DND-41 (cell line): ENCODE measurements around the gene S100Z.

Experiments
- ATAC-seq: fragments of 200-7000 bp; cut with Tn5 transposase; 3 replicates; pipeline ENCODE4 v1.9.1; 2021; ENCODE audit warnings: low read depth; ENCODE audit not compliant: insufficient read depth
- DNase-seq: peaks from one replicate; pipeline ENCODE4 v3.0.0-alpha.2; 2020
- H2AFZ ChIP-seq: 2 replicates; pipeline ENCODE4 v1.6.0; 2012; ENCODE audit warnings: low read depth, low read length
- H3K27ac ChIP-seq: 2 replicates; pipeline ENCODE4 v1.5.1; 2012; ENCODE audit warnings: low read length, inconsistent platforms
- H3K27me3 ChIP-seq: fragments of 200-600 bp; sonication (generic); 2 replicates; pipeline ENCODE4 v1.6.0; 2012; ENCODE audit warnings: low read length, mild to moderate bottlenecking, inconsistent platforms; ENCODE audit not compliant: insufficient read depth, poor library complexity
- H3K36me3 ChIP-seq: 2 replicates; pipeline ENCODE4 v1.5.1; 2012; ENCODE audit warnings: low read length, inconsistent platforms; ENCODE audit not compliant: insufficient read depth
- H3K4me1 ChIP-seq: 2 replicates; pipeline ENCODE4 v1.5.1; 2012; ENCODE audit warnings: mild to moderate bottlenecking, low read length; ENCODE audit not compliant: insufficient read depth
- H3K4me2 ChIP-seq: 2 replicates; pipeline ENCODE4 v1.6.0; 2012; ENCODE audit warnings: mild to moderate bottlenecking, moderate library complexity, low read length, inconsistent platforms; ENCODE audit not compliant: insufficient read depth
- H3K4me3 ChIP-seq, 2 experiments: fragments of 200-600 bp in 1 of 2; shearing (Covaris generic) in 1 of 2; 2 replicates each; pipeline ENCODE4 v1.5.1; 2012 to 2016; ENCODE audit warnings: inconsistent platforms in 2 of 2, low read length in 2 of 2, mild to moderate bottlenecking in 2 of 2, low read depth in 1 of 2, moderate library complexity in 1 of 2
- H3K79me2 ChIP-seq: 2 replicates; pipeline ENCODE4 v1.6.0; 2012; ENCODE audit warnings: low read length, inconsistent platforms; ENCODE audit not compliant: insufficient read depth
- H3K9ac ChIP-seq: 2 replicates; pipeline ENCODE4 v1.6.0; 2012; ENCODE audit warnings: low read depth, mild to moderate bottlenecking, inconsistent platforms, low read length, moderate library complexity
- H3K9me3 ChIP-seq: 2 replicates; pipeline ENCODE4 v1.5.1; 2012; ENCODE audit warnings: low read length, moderate library complexity, mild to moderate bottlenecking, inconsistent platforms; ENCODE audit not compliant: insufficient read depth, severe bottlenecking
- H4K20me1 ChIP-seq: 2 replicates; pipeline ENCODE4 v1.6.0; 2012; ENCODE audit warnings: low read length; ENCODE audit not compliant: insufficient read depth
- EZH2 ChIP-seq: IDR thresholded peaks from 3 replicates; pipeline ENCODE4 v1.6.1; 2012; ENCODE audit warnings: borderline replicate concordance, low read depth, mild to moderate bottlenecking, moderate library complexity, low read length, inconsistent platforms; ENCODE audit not compliant: severe bottlenecking
- TF ChIP-seq, protein P1 (sequence below): IDR thresholded peaks from 2 replicates; pipeline ENCODE4 v1.5.1; 2012; ENCODE audit warnings: borderline replicate concordance, low read length, moderate library complexity, mild to moderate bottlenecking; ENCODE audit not compliant: poor library complexity, severe bottlenecking; ENCODE audit errors: extremely low read depth

S100Z gene

DNA sequence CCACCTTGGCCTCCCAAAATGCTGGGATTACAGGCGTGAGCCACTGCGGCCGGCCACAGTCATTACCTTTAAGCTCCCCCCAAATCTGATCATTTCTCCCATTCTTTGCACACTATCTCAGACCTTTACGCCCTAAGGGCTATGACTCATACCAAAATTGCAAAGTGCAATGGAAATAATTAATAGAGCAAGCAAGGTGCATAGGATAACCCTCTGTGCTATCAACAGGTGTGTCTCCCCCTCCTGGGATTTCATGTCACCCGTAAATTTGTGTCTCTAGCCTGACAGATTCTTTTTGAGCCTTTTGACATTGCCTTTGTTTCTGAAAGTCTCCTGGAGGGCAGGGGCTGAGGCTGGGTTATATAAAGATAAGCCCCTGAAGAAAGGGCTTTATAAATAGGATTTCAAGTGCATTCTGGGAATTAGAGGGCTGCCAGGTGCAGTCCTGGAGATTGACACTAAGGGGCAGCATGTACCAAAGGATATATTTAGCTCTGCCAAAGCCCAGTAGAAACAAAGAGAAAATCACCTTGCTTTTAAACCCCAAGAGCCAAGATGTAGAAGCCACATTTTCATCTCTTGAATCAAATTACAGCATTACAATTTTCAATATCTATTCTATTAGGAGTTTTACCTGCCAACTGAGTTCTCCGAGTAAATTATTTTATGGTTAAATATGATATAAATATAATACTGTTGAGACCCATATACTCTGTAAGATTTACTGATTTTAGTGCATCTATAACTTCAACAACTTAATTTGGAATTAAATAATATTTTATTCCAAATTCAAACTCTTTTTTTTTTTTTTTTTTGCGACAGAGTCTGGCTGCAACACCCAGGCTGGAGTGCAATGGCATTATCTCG, 18.2 kb downstream of the S100Z start:
- Histone ChIP-seq H4K20me1 (no peaks in the 10 kb centered on the region), H3K27me3 (no peaks in the 10 kb centered on the region)
- ATAC-seq, result peak; percentile 82

DNA sequence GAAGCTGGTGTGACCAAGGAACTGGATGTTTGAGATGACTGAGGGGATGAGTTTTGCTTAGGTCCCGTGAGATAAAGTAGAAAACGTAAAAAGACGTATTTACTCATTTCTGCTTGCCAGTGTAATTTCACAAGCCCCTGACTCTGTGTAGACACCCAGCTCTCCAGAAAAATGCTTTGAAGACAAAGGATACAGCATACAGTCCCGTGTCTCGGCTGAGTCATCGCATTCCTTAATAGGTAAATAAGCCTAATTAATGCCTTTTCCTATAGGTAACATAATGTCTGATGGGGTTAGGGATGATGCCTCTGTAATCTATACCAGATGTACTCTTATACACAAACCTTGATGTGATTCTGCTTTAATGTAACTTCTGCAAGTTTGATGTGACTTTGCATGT, 20.2 kb downstream of the S100Z start:
- H3K9me3 ChIP-seq, result no peaks in the 10 kb centered on the region
- no peaks in the 10 kb centered on the region for H3K4me1 ChIP-seq
- DNase-seq, result no peak
- no peaks in the 10 kb centered on the region for H3K36me3 ChIP-seq
- no peak overlapping the region for H3K9ac ChIP-seq
- no peaks in the 10 kb centered on the region for H3K79me2 ChIP-seq
- ATAC-seq, result no peak
- no peak overlapping the region for H2AFZ ChIP-seq
- H3K27me3 ChIP-seq, result no peaks in the 10 kb centered on the region
- no peak overlapping the region for H3K27ac ChIP-seq
- no peaks in the 10 kb centered on the region for H4K20me1 ChIP-seq
- no peak overlapping the region for H3K4me2 ChIP-seq
- no peak for TF ChIP-seq EZH2
- TF ChIP-seq, protein P1, sequence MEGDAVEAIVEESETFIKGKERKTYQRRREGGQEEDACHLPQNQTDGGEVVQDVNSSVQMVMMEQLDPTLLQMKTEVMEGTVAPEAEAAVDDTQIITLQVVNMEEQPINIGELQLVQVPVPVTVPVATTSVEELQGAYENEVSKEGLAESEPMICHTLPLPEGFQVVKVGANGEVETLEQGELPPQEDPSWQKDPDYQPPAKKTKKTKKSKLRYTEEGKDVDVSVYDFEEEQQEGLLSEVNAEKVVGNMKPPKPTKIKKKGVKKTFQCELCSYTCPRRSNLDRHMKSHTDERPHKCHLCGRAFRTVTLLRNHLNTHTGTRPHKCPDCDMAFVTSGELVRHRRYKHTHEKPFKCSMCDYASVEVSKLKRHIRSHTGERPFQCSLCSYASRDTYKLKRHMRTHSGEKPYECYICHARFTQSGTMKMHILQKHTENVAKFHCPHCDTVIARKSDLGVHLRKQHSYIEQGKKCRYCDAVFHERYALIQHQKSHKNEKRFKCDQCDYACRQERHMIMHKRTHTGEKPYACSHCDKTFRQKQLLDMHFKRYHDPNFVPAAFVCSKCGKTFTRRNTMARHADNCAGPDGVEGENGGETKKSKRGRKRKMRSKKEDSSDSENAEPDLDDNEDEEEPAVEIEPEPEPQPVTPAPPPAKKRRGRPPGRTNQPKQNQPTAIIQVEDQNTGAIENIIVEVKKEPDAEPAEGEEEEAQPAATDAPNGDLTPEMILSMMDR, result no peak
- H3K4me3 ChIP-seq, result no peak overlapping the region

More for the DNA sequence above, 18.2 kb downstream of the S100Z start:
- H3K4me2 ChIP-seq, result no peak overlapping the region
- TF ChIP-seq EZH2, result no peak
- TF ChIP-seq, protein P1, result peak; percentile 84
- no peak overlapping the region for H2AFZ ChIP-seq
- no peaks in the 10 kb centered on the region for H3K36me3 ChIP-seq
- DNase-seq, result peak; percentile 71
- H3K27ac ChIP-seq, result no peak overlapping the region
- no peaks in the 10 kb centered on the region for H3K79me2 ChIP-seq
- no peak overlapping the region for H3K4me3 ChIP-seq
- no peak overlapping the region for H3K9ac ChIP-seq
- no peaks in the 10 kb centered on the region for H3K9me3 ChIP-seq
- H3K4me1 ChIP-seq, result no peaks in the 10 kb centered on the region

DNA sequence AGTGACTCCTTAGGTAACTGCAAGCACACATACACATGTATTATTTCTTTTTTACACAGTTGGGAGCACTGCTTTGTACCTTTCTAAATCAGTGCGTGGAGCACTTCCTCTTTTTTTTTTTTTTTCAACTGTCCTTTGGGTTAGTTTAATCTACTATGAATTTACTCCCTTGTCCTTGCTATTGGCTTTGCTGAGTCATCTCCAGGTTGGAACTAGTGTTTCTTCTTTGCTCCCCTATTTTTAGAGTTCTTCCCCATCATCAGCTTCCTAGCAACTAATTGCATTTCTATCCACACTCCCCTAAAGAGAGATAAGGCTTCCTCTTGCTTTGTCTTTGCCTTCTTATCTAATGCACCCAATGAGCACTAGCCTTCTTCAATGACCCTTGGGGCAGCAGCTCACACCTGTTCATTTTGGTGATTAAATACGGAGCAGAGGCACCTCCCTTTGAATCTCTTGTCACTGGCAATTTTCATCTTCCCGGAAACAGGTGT, 24.3 kb downstream of the S100Z start:
- Histone ChIP-seq H3K79me2 (no peaks in the 10 kb centered on the region), H3K27me3 (no peaks in the 10 kb centered on the region), H3K4me3 (no peak overlapping the region), H3K36me3 (no peaks in the 10 kb centered on the region), H3K27ac (no peak overlapping the region), H3K4me1 (no peaks in the 10 kb centered on the region), H3K9me3 (no peaks in the 10 kb centered on the region), H2AFZ (no peak overlapping the region), H3K4me2 (no peak overlapping the region), H3K9ac (no peak overlapping the region), H4K20me1 (no peaks in the 10 kb centered on the region)
- ATAC-seq, result no peak
- no peak for TF ChIP-seq EZH2
- no peak for DNase-seq

DNA sequence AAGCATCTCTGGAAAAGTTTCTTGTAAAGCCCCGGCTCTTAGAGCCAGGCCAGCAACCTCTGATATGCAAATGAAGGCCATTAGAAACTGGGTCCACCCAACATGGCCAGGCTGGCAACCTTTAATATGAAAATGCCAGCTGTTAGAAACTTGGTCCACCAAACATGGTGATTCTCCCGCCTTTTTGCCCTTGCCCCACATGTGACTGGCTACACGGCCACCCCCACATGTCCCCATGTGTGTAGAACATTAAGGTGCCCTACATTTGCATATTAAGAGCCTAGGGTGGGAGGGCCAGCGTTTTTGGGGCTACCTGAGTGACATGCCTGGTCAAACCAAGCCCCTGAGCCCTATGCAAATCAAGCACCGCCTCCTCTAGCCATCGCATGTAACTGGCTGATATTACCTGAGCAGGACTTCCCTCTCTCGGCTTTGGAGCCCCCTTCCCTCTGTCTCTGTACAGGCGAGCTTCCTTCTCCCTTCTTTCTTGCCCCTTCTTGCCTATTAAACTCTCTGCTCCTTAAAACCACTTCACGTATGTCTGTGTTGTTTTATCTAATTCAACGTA, 39.0 kb downstream of the S100Z start:
- Histone ChIP-seq H3K9me3 (no peaks in the 10 kb centered on the region), H3K4me3 (no peak overlapping the region), H3K9ac (no peak overlapping the region), H4K20me1 (no peaks in the 10 kb centered on the region), H3K36me3 (no peaks in the 10 kb centered on the region), H3K27me3 (no peaks in the 10 kb centered on the region), H2AFZ (no peak overlapping the region), H3K4me2 (no peak overlapping the region), H3K4me1 (no peaks in the 10 kb centered on the region), H3K79me2 (no peaks in the 10 kb centered on the region), H3K27ac (no peak overlapping the region)
- no peak for ATAC-seq
- DNase-seq, result no peak
- no peak for TF ChIP-seq EZH2
- TF ChIP-seq, protein P1, result no peak
